A673 (cell line): ENCODE measurements around the gene KLF3.

Experiments
- EZH2 ChIP-seq: fragments of 200-600 bp; sonication (generic); IDR thresholded peaks from 2 replicates; pipeline ENCODE4 v1.6.1; 2017; ENCODE audit warnings: borderline replicate concordance, low read depth, mild to moderate bottlenecking, mixed read lengths, antibody characterized with exemption, low read length; ENCODE audit not compliant: poor library complexity, severe bottlenecking
- TF ChIP-seq, protein P1 (sequence below): fragments of 300-800, 200-600 bp; sonication (generic); conservative IDR thresholded peaks from 2 replicates; pipeline ENCODE4 v1.5.1; 2017; ENCODE audit warnings: low read depth, mild to moderate bottlenecking, antibody characterized with exemption, low read length, moderate library complexity, mixed read lengths

DNA sequence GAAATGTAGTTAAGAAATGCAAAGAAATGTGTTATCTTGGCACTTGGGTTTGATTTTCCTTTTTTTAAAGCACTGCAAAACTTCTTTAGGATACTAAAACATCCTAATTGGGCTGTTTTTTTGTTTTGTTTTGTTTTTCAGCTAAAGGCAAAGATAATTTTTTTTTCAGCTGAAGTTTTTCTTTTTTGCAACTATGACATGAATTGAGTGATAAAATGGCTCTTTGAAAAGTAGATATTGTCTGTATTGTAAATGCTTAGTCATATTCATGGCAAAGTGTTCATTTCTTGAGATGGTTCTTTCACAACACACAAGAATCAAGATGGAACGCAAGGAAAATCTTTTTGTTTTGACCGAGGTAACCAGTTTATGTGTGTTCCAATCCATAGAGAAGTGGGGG is 35.1 kb downstream of the KLF3 start:
- TF ChIP-seq, protein P1, sequence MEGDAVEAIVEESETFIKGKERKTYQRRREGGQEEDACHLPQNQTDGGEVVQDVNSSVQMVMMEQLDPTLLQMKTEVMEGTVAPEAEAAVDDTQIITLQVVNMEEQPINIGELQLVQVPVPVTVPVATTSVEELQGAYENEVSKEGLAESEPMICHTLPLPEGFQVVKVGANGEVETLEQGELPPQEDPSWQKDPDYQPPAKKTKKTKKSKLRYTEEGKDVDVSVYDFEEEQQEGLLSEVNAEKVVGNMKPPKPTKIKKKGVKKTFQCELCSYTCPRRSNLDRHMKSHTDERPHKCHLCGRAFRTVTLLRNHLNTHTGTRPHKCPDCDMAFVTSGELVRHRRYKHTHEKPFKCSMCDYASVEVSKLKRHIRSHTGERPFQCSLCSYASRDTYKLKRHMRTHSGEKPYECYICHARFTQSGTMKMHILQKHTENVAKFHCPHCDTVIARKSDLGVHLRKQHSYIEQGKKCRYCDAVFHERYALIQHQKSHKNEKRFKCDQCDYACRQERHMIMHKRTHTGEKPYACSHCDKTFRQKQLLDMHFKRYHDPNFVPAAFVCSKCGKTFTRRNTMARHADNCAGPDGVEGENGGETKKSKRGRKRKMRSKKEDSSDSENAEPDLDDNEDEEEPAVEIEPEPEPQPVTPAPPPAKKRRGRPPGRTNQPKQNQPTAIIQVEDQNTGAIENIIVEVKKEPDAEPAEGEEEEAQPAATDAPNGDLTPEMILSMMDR = no peak
- TF ChIP-seq EZH2 = no peak
